NCI-H1048 (cell line): ENCODE measurements around the gene VPS52.
"Not testable (repeated sequence)": the region's sequence is repeated elsewhere in the genome, so short reads cannot be mapped to it uniquely, and the experiment has no call there.

Experiments used
- DNase-seq: peaks from one replicate; lab custom pipeline; 2025; lab: John Stamatoyannopoulos, UW

The VPS52 gene

DNA sequence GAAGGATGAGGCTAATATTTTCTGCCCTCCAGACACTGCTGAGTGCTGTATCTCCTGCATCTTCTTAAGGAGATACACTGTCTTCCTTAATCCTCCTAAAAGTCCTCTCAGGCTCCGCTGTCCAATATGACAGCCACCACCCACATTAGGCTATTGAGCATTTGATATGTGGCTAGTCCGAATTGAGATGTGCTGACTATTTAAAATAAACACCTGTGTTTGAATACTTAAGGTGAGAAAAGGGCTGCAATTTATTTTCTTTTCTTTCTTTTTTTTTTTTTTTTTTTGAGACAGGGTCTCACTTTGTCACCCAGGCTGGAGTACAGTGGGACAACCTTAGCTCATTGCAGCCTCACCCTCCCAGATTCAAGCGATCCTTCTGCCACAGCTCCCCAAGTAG is 30.2 kb upstream of the VPS52 start:
- DNase-seq: no peak

- DNase-seq: peak; percentile 85
Observed at GRCh38 chr6:33299237-33299944, 27.7 kb upstream of the VPS52 start.

GRCh38 chr6:33298773-33299236 is 27.1 kb upstream of the VPS52 start, which contains the start of gene RGL2:
Gene RGL2 (minus strand): TSS chr6:33298942. CDS start chr6:33298610, 332 bp downstream.
- no peak for DNase-seq

- DNase-seq: peak; percentile 28
Observed at GRCh38 chr6:33297956-33298772, 26.5 kb upstream of the VPS52 start.

GRCh38 chr6:33297406-33297955 is 25.8 kb upstream of the VPS52 start:
- DNase-seq: no peak

DNA sequence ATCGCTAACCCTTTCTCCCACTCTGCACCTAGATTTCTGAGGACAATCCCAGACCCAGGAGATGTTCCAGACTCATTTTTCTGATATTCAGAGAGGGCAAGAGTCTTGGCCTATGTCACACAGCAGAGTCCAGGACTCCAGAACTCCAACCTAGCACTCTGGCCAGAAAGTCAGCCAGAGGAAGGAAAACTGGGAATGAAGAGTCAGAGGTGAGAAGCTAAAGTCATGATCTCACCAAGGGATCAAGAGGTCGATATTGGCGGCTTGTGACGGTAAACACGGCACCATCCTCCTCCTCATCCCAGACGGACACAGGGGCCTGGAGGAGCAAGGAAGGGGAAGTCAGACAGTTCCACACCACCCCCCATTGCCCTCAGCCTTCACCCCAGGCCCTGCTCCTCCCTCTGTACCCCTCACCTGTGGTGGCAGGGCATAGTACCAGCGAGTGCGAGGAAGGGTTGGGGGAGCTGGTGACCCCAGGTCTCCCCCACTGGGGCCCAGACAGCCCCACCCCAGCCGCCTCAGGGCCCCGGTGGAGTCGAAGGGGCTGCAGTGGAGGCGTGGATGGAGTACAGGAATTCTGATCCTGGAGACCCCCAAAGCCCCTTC is 25.2 kb upstream of the VPS52 start:
- DNase-seq: no peak

DNA sequence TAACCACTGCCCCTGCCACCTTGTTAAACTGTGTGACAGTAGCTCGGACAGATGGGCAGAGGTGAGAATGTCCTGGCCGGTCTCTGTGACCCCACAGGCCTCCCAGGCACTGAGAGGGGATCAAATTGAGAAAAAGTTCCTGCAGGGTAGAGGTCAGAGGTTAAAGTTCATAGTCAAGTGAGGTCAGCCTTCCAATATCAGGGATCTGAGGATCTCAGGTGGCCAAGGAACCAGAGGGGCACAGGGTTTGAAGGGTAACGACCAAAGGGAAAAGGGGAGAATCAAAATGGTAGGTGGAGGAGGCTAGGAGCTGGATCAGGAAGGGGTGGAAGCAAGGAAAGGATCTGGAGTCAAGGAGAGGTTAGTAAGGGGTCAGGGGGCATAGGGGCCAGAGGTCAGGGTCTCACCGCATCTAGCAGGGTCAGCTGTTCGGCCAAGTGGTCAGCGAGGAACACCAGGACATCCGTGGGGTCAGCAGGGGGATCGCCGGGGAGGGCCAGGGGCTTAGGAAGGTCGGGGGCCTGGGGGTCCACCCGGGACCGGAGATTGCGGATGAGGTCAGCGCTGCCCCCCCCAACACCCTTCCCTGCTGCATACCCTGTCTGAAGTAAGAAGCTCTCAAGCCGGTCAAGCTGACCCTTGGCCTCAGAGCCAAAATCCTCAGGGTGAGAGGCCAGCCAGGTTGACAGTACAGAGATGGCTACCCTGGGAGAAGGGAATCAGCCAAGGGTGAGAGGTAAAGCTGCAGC is 24.1 kb upstream of the VPS52 start:
- DNase-seq: no peak

GRCh38 chr6:33294086-33294823 is 22.6 kb upstream of the VPS52 start:
- no peak for DNase-seq

- DNase-seq: no peak
Observed at GRCh38 chr6:33292996-33293682, 21.5 kb upstream of the VPS52 start.

GRCh38 chr6:33290459-33290858 is 18.8 kb upstream of the VPS52 start:
- no peak for DNase-seq

DNA sequence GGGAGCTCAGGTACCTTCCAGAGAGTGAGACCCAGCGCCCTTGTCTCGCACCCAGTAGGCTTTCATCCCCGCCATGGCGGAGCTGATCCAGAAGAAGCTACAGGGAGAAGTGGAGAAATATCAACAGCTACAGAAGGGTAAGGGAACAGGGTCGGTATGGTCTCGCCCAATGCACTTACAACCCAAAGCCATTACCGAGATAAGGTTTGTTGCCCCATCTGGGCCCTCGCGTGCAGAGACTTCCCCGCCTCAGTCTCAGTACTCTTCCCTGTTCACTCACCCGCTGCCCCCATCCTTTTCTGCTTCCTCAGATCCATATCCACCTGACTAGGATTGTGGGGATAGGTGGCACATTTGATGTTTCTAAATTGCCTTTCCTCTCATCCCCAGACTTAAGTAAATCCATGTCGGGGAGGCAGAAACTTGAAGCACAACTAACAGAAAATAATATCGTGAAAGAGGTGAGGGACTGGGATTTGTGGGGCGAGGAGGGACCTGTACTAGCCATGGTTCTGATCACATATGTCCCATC is 18.2 kb upstream of the VPS52 start:
- no peak for DNase-seq

- peak; percentile 61 for DNase-seq
Observed at GRCh38 chr6:33288921-33289783, 17.5 kb upstream of the VPS52 start, which contains the start of the genes PFDN6 and WDR46. Gene PFDN6 (plus strand): TSS chr6:33289601. CDS start chr6:33289857, 256 bp downstream. Gene WDR46 (minus strand): TSS chr6:33289239. CDS start chr6:33289170, 69 bp downstream.

- DNase-seq: no peak
Observed at GRCh38 chr6:33288141-33288920, 16.7 kb upstream of the VPS52 start.

DNA sequence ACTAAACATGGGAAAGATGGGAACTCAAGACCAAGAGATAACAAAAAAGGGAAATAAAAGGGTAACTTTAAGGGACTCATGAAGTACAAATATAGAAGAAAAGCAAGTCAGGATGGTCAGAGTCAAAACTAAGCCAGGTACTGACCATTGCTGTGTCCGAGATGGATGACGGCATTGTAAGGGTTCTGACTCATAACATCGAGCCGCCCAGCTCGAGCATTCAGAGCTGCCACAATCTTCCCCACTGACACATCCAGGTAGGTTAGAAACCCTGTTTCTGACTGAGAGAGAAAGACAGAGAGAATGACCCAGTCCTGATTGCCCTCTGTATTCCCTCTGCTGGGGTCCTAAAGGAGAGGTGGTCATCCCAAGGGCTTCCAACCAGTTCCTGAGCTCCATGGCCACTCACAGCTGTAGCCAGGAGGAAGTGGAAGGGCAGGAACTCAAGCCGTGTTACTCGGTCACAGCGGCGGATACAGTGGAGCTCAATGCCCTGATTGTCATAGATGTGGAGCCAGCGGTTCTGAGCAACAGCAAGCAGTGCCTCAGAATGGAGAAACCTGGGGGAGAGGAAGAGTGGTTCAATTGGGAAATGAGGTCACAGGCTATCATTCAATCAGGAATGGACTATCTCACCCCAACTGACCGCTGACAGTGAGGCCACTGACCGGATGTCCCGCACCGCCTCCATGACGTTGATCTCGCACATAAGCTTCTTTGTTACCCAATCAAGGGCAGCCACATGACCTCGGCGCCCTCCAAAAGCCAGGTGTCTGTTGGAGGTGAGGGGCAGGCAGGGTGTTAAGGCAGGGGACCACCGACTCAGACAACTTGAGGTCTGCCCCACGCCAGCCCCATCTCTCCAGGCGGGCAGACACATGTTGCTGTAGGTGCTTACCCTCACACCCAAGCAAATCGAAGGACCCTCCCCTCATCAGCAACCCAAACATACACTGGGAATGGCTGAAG is 15.6 kb upstream of the VPS52 start:
- no peak for DNase-seq

DNA sequence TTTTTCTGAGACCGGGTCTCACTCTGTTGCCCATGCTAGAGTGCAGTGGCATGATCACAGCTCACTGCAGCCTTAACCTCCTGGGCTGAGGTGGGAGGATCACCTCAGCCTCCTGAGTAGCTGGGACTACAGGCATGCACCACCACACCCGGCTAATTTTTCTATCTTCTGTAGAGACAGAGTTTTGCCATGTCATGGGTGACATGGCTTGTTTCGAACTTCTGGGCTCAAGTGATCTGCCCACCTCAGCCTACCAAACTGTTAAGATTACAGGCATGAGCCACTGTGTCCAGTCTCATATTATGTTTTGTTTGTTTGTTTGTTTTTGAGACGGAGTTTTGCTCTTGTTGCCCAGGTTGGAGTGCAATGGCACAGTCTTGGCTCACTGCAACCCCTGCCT is 13.5 kb upstream of the VPS52 start:
- DNase-seq: not testable (repeated sequence)

- DNase-seq: no peak
Observed at GRCh38 chr6:33280539-33280938, 8.9 kb upstream of the VPS52 start.

GRCh38 chr6:33279971-33280511 is 8.4 kb upstream of the VPS52 start:
- no peak for DNase-seq
